Measurements from ENCODE around the gene ARID1B. TPM values are rescaled to one million over a fixed set of nuclear protein-coding genes. Genes with fewer than 3 reads are reported as not detected.
A peak's percentile ranks its signal among the peaks of the same experiment; 100 is the strongest.

Gene ARID1B
- total and polyA plus RNA-seq, 2 of the 4 experiments (the other 2 are of a cell fraction), result 14.5 to 20.1 TPM

DNA sequence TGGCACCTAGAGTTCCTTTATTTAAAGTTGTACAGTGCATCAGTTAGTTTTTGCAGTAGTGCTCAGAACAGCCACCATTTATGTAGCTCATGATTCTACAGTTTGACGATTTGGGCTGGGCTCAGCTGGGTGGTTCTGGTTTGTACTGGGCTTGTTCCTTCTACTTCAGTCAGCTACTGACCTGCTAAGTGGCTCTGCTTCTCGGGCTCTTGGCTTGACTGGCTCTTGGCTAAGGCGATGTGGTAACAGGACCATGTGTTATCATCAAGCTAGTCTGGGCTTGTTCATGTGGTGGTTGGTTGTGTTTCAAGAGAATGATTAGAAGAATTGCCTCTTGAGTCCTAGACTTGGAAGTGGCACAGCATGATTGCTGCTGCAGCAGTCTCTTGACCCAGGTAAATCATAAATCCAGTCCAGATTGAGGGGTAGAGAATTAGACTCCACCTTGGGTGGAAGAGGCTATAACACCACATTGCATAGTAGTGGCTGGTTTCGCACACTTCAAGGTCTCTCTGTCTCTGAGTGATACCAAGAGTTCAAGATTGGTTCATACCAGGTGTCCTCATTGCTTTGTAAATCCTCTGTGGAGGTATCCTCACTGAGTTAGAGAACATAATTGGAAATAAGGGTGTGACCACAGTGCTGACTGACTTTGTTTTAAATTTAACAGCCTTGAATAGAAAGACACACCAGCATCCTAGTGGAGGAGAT lies 253.0 kb downstream of the ARID1B start:
- Histone ChIP-seq H3K4ac (ENCODE audit: low read depth, low read length) (no peak overlapping the region), H3K27me3 (ENCODE audit: control insufficient read depth, insufficient read depth, low read length) (no peaks in the 10 kb centered on the region), H2BK15ac (ENCODE audit: low read depth, low read length) (no peak overlapping the region), H3K4me2 (ENCODE audit: low read depth, low read length) (no peak overlapping the region), H3K9me3 (ENCODE audit: control insufficient read depth, insufficient read depth, low read length) (peaks cover 6% of the 10 kb centered on the region), H3K9me1 (ENCODE audit: insufficient read depth, low read length) (peaks cover 2% of the 10 kb centered on the region; the same call in 1 of the 2 replicates), H2AK5ac (ENCODE audit: low read depth, low read length) (no peak overlapping the region), H2AK9ac (replicated peaks; ENCODE audit: low read depth, low read length, poor library complexity) (no peak overlapping the region), H3K18ac (ENCODE audit: low read depth, low read length) (no peak overlapping the region), H3K36me3 (ENCODE audit: control insufficient read depth, insufficient read depth, low read length) (no peaks in the 10 kb centered on the region), H4K8ac (ENCODE audit: low read depth in 2 of 2, low read length in 2 of 2) (no peak overlapping the region), H4K91ac (ENCODE audit: insufficient read depth, low read depth, low read length) (no peak overlapping the region), H2BK120ac (ENCODE audit: low read depth, low read length) (no peak overlapping the region), H3K27ac (ENCODE audit: insufficient read depth, low read length) (no peak overlapping the region), H2AFZ (replicated peaks; ENCODE audit: low read length, poor library complexity) (no peak overlapping the region), H3K23ac (ENCODE audit: low read depth, low read length) (no peak overlapping the region), H4K5ac (ENCODE audit: low read depth, low read length) (peak overlapping the region; percentile 44; the same call in 1 of the 2 replicates), H3K79me1 (ENCODE audit: low read depth in 1 of 2, low read length in 2 of 2) (peaks cover 27 to 55% of the 10 kb centered on the region in 2 experiments), H3K56ac (ENCODE audit: extremely low read depth, insufficient read depth, low read length) (no peak overlapping the region), H2BK20ac (ENCODE audit: low read depth, low read length) (no peak overlapping the region), H3K14ac (replicated peaks; ENCODE audit: low read depth, low read length) (no peak overlapping the region), H3K9ac (ENCODE audit: low read depth, low read length) (no peak overlapping the region), H2BK5ac (ENCODE audit: low read depth, low read length, poor library complexity, severe bottlenecking) (no peak overlapping the region), H4K20me1 (ENCODE audit: insufficient read depth, low read length) (no peaks in the 10 kb centered on the region), H3K4me1 (ENCODE audit: control insufficient read depth, insufficient read depth, low read length) (0 out of 2 replicates have a peak, but pooled peaks cover 2% of the 10 kb centered on the region), H3K4me3 (ENCODE audit: insufficient read depth, low read depth, low read length) (no peak overlapping the region)
- DNase-seq (no peak), ATAC-seq (ENCODE audit: low read depth) (no peak)
- ChIA-PET POLR2A (ENCODE audit: unreplicated experiment) (no interaction called here), CTCF (no interaction called here)
- in situ Hi-C loops (cut with MboI; ENCODE audit: low sequenced_read_pairs), result loop anchor here (25.0 kb wide), 1 partner anchor 1693 kb away; no protein-coding TSS in a partner anchor
- dilution Hi-C loops (cut with HindIII; ENCODE audit: low sequenced_read_pairs, unreplicated experiment), result no loop called here
- intact Hi-C loops (cut with micrococcal nuclease), result loop anchor here (10.0 kb wide), 1 partner anchor 1705 kb away; no protein-coding TSS in a partner anchor
- TF ChIP-seq, protein P1, sequence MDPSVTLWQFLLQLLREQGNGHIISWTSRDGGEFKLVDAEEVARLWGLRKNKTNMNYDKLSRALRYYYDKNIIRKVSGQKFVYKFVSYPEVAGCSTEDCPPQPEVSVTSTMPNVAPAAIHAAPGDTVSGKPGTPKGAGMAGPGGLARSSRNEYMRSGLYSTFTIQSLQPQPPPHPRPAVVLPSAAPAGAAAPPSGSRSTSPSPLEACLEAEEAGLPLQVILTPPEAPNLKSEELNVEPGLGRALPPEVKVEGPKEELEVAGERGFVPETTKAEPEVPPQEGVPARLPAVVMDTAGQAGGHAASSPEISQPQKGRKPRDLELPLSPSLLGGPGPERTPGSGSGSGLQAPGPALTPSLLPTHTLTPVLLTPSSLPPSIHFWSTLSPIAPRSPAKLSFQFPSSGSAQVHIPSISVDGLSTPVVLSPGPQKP (IDR thresholded peaks at IDR 0.05; ENCODE audit: borderline replicate concordance, low read depth, low read length), result no peak
- no peak for TF ChIP-seq MXI1 (IDR thresholded peaks at IDR 0.05; ENCODE audit: borderline replicate concordance, low read depth, low read length)
- TF ChIP-seq MAZ (IDR thresholded peaks at IDR 0.05; ENCODE audit: borderline replicate concordance, low read depth, low read length), result no peak
- TF ChIP-seq, protein P2, sequence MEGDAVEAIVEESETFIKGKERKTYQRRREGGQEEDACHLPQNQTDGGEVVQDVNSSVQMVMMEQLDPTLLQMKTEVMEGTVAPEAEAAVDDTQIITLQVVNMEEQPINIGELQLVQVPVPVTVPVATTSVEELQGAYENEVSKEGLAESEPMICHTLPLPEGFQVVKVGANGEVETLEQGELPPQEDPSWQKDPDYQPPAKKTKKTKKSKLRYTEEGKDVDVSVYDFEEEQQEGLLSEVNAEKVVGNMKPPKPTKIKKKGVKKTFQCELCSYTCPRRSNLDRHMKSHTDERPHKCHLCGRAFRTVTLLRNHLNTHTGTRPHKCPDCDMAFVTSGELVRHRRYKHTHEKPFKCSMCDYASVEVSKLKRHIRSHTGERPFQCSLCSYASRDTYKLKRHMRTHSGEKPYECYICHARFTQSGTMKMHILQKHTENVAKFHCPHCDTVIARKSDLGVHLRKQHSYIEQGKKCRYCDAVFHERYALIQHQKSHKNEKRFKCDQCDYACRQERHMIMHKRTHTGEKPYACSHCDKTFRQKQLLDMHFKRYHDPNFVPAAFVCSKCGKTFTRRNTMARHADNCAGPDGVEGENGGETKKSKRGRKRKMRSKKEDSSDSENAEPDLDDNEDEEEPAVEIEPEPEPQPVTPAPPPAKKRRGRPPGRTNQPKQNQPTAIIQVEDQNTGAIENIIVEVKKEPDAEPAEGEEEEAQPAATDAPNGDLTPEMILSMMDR (conservative IDR thresholded peaks at IDR 0.05; ENCODE audit: low read depth, low read length), result no peak
- no peak for TF ChIP-seq RCOR1 (IDR thresholded peaks at IDR 0.05; ENCODE audit: insufficient replicate concordance, low read length)
- no TSS peak for BruUV-seq (replicated peaks)
- WGBS, 2 experiments (ENCODE audit: extremely low coverage in 2 of 2, insufficient read length in 1 of 2), result 100% methylated on average over 2 of the region's 4 CpGs; no CpG with 5 or more reads in 1 of the 2 experiments

All from IMR-90 (cell line).